Stimulated activated CD4-positive, alpha-beta T cell treated with anti-CD3 and anti-CD28 coated beads, TNF-alpha, amount 100 ng/mL, for 1 hour (primary cell): ENCODE results near the gene PLA2G2D.
"Not testable (repeated sequence)": the region's sequence is repeated elsewhere in the genome, so short reads cannot be mapped to it uniquely, and the experiment has no call there.

ENCODE experiments used
- DNase-seq, 3 donors: peaks; one replicate each; pipeline ENCODE4 v3.0.0-alpha.2; 2020; ENCODE audit warnings: low read depth in 3 of 3, low spot score in 1 of 3

Gene PLA2G2D

DNA sequence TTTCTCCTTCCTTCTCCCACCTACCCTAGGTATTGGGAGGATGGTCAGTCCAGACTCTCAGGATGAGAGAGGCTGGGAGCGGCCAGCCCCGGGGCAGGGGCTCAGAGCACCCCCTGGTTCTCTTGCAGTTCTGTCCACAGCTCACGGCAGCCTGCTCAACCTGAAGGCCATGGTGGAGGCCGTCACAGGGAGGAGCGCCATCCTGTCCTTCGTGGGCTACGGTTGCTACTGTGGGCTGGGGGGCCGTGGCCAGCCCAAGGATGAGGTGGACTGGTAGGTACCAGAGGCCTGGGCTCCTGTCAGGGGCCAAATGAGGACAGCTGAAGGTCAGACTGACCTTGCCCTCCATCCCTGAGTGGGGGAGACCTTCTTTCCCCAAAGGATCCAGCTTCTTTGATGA is 24.0 kb upstream of the PLA2G2D start:
- DNase-seq, result no peak

- no peak for DNase-seq
Measured at GRCh38 chr1:20142001-20142710, 22.8 kb upstream of the PLA2G2D start.

DNA sequence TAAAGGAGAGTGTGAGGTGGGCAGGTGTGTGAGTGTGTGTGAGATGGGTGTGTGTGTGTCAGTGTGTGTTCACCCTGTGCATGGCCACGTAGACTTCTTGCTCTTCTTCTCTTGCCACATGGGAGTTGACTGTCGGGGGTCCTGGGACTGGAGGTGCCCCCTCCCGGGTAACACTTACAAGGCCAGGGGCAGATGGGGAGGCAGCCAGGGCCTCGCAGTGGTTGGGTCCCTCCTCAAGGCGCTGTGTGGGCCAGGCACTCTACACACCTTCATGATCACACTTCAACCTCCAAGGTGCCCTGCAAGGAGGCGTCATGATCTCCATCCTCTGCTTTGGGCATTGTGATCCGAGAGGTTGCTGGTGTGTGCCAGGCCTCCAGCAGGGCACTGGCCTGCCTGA is 22.1 kb upstream of the PLA2G2D start:
- DNase-seq, result no peak

GRCh38 chr1:20141001-20141400 is 21.7 kb upstream of the PLA2G2D start:
- DNase-seq, result no peak

- DNase-seq, result no peak
Measured at GRCh38 chr1:20139776-20140612, 20.7 kb upstream of the PLA2G2D start.

GRCh38 chr1:20138961-20139550 is 19.7 kb upstream of the PLA2G2D start, which contains the start of gene PLA2G2F:
Gene PLA2G2F (plus strand): TSS chr1:20139323. CDS start chr1:20139428, 105 bp downstream.
- no peak for DNase-seq

- DNase-seq, result no peak
Measured at GRCh38 chr1:20138346-20138745, 19.0 kb upstream of the PLA2G2D start.

GRCh38 chr1:20137604-20138003 is 18.3 kb upstream of the PLA2G2D start:
- no peak for DNase-seq

DNA sequence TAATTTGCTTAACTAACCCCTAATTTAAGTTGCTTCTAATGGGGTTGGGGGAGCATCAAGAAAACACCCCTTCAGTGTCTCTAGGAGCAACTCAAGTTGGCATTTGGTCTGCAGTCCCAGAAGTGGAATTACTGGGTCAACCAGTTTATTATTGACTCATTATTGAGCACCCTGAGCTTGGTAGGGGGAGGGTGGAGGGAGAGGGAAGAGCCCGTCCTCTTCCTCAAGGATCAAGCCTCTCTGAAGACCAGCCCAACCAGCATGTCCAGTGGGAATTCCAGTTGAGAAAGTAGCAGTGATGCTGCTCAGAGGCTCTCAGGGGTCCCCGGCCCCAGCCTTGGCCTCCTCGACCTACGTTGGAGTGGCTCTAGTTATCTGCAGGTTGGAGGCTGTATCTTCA is 17.7 kb upstream of the PLA2G2D start:
- DNase-seq, result no peak

DNA sequence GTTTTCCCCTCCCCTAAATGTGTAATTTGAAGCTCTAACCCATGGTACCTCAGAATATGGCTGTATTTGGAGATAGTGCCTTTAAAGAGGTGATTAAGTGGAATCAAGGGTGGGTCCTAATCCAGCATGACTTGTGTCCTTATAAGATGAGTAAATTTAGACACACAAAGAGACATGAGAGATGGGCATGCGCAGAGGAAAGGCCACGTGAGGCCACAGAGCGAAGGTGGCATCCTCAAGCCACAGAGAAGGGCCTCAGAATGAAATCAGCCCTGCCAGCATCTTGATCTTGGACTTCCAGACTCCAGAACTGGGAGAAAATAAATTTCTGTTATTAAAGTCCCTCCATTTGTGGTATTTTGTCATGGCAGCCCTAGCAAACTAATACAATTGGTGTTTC is 16.9 kb upstream of the PLA2G2D start:
- no peak for DNase-seq

- DNase-seq, result no peak
Measured at GRCh38 chr1:20134995-20135394, 15.7 kb upstream of the PLA2G2D start.

DNA sequence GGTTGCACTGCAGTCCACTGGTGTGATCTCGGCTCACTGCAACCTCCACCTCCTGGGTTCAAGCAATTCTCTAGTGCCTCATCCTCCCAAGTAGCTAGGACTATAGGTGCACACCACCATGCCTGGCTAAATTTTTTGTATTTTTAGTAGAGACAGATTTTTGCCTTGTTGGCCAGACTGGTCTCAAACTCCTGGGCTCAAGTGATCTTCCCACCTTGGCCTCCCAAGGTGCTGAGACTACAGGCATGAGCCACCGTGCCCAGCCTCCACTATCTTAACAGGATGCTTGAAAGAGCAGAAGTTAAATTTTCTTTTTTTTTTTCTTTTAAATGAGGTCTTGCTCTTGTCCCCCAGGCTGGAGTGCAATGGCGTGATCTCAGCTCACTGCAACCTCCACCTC is 11.2 kb upstream of the PLA2G2D start:
- not testable (repeated sequence) for DNase-seq

- DNase-seq, result no peak
Measured at GRCh38 chr1:20126806-20127440, 7.6 kb upstream of the PLA2G2D start.

DNA sequence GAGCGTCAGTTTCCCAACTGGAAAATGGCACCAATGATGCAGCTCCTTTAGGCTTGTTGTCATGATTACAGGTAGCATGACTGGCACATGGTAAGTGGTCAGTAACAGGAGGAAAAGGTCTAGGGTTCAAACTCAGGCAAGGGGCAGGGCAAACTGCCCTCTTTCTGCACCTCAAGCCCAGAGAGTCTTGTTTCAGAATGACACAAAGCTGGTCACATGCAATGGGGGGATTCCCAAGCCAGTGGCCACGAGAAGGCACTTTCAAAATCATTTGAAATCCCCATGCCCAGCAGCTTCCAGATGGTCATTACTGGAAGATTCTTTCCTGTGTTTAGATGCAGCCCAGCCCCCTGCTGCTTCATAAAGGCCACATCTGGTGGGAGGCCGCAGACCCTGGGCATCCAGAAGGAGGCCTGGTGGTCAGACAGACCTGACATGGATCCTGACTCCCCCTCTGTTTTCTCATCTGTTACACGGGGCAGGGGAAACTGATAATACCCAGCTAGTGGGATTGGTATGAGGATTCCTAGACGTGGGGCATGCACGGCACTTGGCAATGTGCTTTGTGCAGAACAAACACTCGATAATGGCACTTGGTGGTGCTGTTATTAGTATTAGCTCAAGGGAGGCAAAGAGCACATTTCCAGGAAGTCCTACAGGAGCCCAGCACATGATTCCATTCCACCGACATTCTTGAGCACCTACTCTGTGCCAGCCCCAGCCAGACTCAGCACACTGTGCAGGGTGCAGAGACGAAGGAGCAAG is 6.9 kb upstream of the PLA2G2D start:
- no peak for DNase-seq

DNA sequence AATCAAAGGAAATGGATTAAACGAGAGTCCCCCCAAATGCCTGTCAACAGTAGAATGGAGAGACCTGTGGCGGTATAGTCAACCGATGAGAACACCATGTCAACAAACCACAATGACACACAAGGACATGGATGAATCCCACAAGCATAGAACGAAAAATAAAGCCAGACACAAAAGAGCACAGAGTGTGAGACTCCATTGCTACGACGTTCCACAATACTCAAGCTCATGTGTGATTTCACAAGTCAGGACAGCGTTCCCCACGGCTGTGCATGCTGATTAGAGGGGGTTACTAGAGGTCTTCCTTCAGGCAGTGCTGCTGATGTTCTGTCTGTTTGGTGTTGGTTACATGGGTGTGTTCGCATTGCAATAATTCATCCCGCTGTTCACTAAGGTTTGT is 5.8 kb upstream of the PLA2G2D start:
- no peak for DNase-seq

- DNase-seq, result no peak
Measured at GRCh38 chr1:20124456-20125057, 5.2 kb upstream of the PLA2G2D start.

- DNase-seq, result no peak
Measured at GRCh38 chr1:20123722-20124455, 4.6 kb upstream of the PLA2G2D start.

GRCh38 chr1:20120796-20121195 is 1.5 kb upstream of the PLA2G2D start:
- DNase-seq, result no peak

DNA sequence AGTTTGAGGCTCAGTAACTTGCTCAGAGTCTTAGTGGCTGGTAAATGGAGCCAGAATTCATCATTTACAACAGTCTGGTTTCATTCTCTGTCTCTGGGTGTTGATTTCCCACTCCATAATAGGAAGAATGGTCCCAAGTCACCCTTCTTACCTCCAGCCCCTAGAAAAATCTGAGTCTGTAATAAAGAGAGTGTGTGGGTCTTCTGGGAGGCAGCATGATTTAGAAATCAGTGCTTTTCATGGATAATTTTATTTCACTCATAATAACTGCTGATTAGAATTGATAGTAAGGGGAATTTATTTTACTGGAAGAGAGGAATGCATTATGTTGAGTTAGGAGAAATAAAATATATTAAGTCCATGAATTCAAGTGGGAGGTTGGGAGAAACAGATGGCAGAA is 2.1 kb downstream of the PLA2G2D start:
- no peak for DNase-seq

GRCh38 chr1:20115916-20116315 is 3.4 kb downstream of the PLA2G2D start:
- DNase-seq, result no peak
